ENCODE results near the gene WDR88.
"Not testable (repeated sequence)": the region's sequence is repeated elsewhere in the genome, so short reads cannot be mapped to it uniquely, and the experiment has no call there.

Gene WDR88

GRCh38 chr19:33125929-33126388 is 6.0 kb upstream of the WDR88 start:
- no peak overlapping the region for H3K27ac ChIP-seq
- peak; percentile 93 for TF ChIP-seq CTCF (IDR thresholded peaks at IDR 0.05)
- no peak for TF ChIP-seq ZFX (IDR thresholded peaks at IDR 0.05; ENCODE audit: borderline replicate concordance)

- H3K27ac ChIP-seq = not testable (repeated sequence)
Observed at GRCh38 chr19:33126712-33127111, 5.2 kb upstream of the WDR88 start.

- TF ChIP-seq ZFX (IDR thresholded peaks at IDR 0.05; ENCODE audit: borderline replicate concordance) (no peak), CTCF (IDR thresholded peaks at IDR 0.05) (no peak)
- H3K27ac ChIP-seq = no peak overlapping the region
Observed at GRCh38 chr19:33129901-33130300, 2.0 kb upstream of the WDR88 start.

- TF ChIP-seq CTCF (IDR thresholded peaks at IDR 0.05) (no peak), ZFX (IDR thresholded peaks at IDR 0.05; ENCODE audit: borderline replicate concordance) (no peak)
- H3K27ac ChIP-seq = no peak overlapping the region
Observed at GRCh38 chr19:33130433-33130832, 1.5 kb upstream of the WDR88 start.

GRCh38 chr19:33132425-33132824 is 511 bp downstream of the WDR88 start:
- no peak overlapping the region for H3K27ac ChIP-seq
- TF ChIP-seq CTCF (IDR thresholded peaks at IDR 0.05) (peak; percentile 44), ZFX (IDR thresholded peaks at IDR 0.05; ENCODE audit: borderline replicate concordance) (no peak)

- H3K27ac ChIP-seq = no peak overlapping the region
- TF ChIP-seq ZFX (IDR thresholded peaks at IDR 0.05; ENCODE audit: borderline replicate concordance) = no peak
- TF ChIP-seq CTCF (IDR thresholded peaks at IDR 0.05) = no peak
Observed at GRCh38 chr19:33133438-33134031, 1.6 kb downstream of the WDR88 start.

- H3K27ac ChIP-seq = no peak overlapping the region
- TF ChIP-seq CTCF (IDR thresholded peaks at IDR 0.05) = no peak
- TF ChIP-seq ZFX (IDR thresholded peaks at IDR 0.05; ENCODE audit: borderline replicate concordance) = no peak
Observed at GRCh38 chr19:33134571-33135041, 2.7 kb downstream of the WDR88 start.

- TF ChIP-seq ZFX (IDR thresholded peaks at IDR 0.05; ENCODE audit: borderline replicate concordance) = no peak
- TF ChIP-seq CTCF (IDR thresholded peaks at IDR 0.05) = no peak
Observed at GRCh38 chr19:33139165-33139564, 7.3 kb downstream of the WDR88 start.

More at GRCh38 chr19:33139165-33139564, 7.3 kb downstream of the WDR88 start:
- H3K27ac ChIP-seq = no peak overlapping the region

Measured in 22Rv1 (cell line).